ENCODE data around the gene FKBP1A. TPM values are rescaled to one million over a fixed set of nuclear protein-coding genes. Genes with fewer than 3 reads are reported as not detected.

Gene FKBP1A
- total RNA-seq, 1 experiment from 2014 or later, result 209 TPM

GRCh38 chr20:1338801-1339200 is 54.1 kb downstream of the FKBP1A start:
- CTCF ChIA-PET, result interaction anchor here (0.6 to 1.4 kb wide), 2 partner anchors 43 to 49 kb away, joined by 3 to 5 read pairs; no protein-coding TSS in a partner anchor
- H3K4me1 Mint-ChIP-seq (ENCODE audit: insufficient read depth, unreplicated experiment), result peaks cover 25% of the 10 kb centered on the region

GRCh38 chr20:1338096-1338495 is 54.8 kb downstream of the FKBP1A start:
- no peak for TF ChIP-seq CTCF (IDR thresholded peaks at IDR 0.05; ENCODE audit: unreplicated experiment)
- no peak overlapping the region for H3K27ac Mint-ChIP-seq (ENCODE audit: low read depth, unreplicated experiment)
- peaks cover 25% of the 10 kb centered on the region for H3K4me1 Mint-ChIP-seq (ENCODE audit: insufficient read depth, unreplicated experiment)
- no peaks in the 10 kb centered on the region for H3K9me3 Mint-ChIP-seq (ENCODE audit: unreplicated experiment)
- BruUV-seq (replicated peaks), result no TSS peak
- DNase-seq (ENCODE audit: unreplicated experiment), result no peak
- H3K27me3 Mint-ChIP-seq (ENCODE audit: insufficient read depth, unreplicated experiment), result no peaks in the 10 kb centered on the region
- POLR2A ChIA-PET, result interaction anchor here (1.3 to 2.6 kb wide), 2 partner anchors 8 to 11 kb away, joined by 4 to 13 read pairs; partner anchors contain the start of gene SDCBP2
- CTCF ChIA-PET, result interaction anchor here (1.4 kb wide), 1 partner anchor 44 kb away, joined by 5 read pairs; no protein-coding TSS in a partner anchor
- peaks cover 19% of the 10 kb centered on the region for H3K36me3 Mint-ChIP-seq (ENCODE audit: insufficient read depth, unreplicated experiment)
- H3K4me3 Mint-ChIP-seq (ENCODE audit: unreplicated experiment), result no peak overlapping the region
- intact Hi-C loops (cut with micrococcal nuclease), result no loop called here

More at GRCh38 chr20:1338801-1339200, 54.1 kb downstream of the FKBP1A start:
- Mint-ChIP-seq H3K9me3 (ENCODE audit: unreplicated experiment) (no peaks in the 10 kb centered on the region), H3K27me3 (ENCODE audit: insufficient read depth, unreplicated experiment) (no peaks in the 10 kb centered on the region), H3K36me3 (ENCODE audit: insufficient read depth, unreplicated experiment) (peaks cover 17% of the 10 kb centered on the region), H3K4me3 (ENCODE audit: unreplicated experiment) (no peak overlapping the region), H3K27ac (ENCODE audit: low read depth, unreplicated experiment) (no peak overlapping the region)
- intact Hi-C loops (cut with micrococcal nuclease), result no loop called here
- TF ChIP-seq CTCF (IDR thresholded peaks at IDR 0.05; ENCODE audit: unreplicated experiment), result no peak
- DNase-seq (ENCODE audit: unreplicated experiment), result no peak
- BruUV-seq (replicated peaks), result no TSS peak
- POLR2A ChIA-PET, result interaction anchor here (1.3 to 2.6 kb wide), 2 partner anchors 9 to 11 kb away, joined by 4 to 13 read pairs; partner anchors contain the start of gene SDCBP2

GRCh38 chr20:1337441-1337840 is 55.4 kb downstream of the FKBP1A start:
- peaks cover 24% of the 10 kb centered on the region for H3K36me3 Mint-ChIP-seq (ENCODE audit: insufficient read depth, unreplicated experiment)
- CTCF ChIA-PET, result interaction anchor here (1.4 kb wide), 1 partner anchor 45 kb away, joined by 5 read pairs; no protein-coding TSS in a partner anchor
- BruUV-seq (replicated peaks), result no TSS peak
- no peak overlapping the region for H3K4me3 Mint-ChIP-seq (ENCODE audit: unreplicated experiment)
- TF ChIP-seq CTCF (IDR thresholded peaks at IDR 0.05; ENCODE audit: unreplicated experiment), result no peak
- H3K27ac Mint-ChIP-seq (ENCODE audit: low read depth, unreplicated experiment), result no peak overlapping the region
- intact Hi-C loops (cut with micrococcal nuclease), result no loop called here
- H3K9me3 Mint-ChIP-seq (ENCODE audit: unreplicated experiment), result no peaks in the 10 kb centered on the region
- POLR2A ChIA-PET, result interaction anchor here (0.9 to 3.6 kb wide), 5 partner anchors 9 to 56 kb away, joined by 3 to 21 read pairs (median 5); partner anchors contain the start of genes FKBP1A and SDCBP2
- no peak for DNase-seq (ENCODE audit: unreplicated experiment)
- H3K27me3 Mint-ChIP-seq (ENCODE audit: insufficient read depth, unreplicated experiment), result no peaks in the 10 kb centered on the region
- peaks cover 25% of the 10 kb centered on the region for H3K4me1 Mint-ChIP-seq (ENCODE audit: insufficient read depth, unreplicated experiment)

GRCh38 chr20:1336699-1337367 is 56.0 kb downstream of the FKBP1A start:
- BruUV-seq (replicated peaks), result no TSS peak
- CTCF ChIA-PET, result interaction anchor here (0.7 to 1.1 kb wide), 3 partner anchors 102 to 838 kb away, joined by 3 to 4 read pairs (median 3); no protein-coding TSS in a partner anchor
- TF ChIP-seq CTCF (IDR thresholded peaks at IDR 0.05; ENCODE audit: unreplicated experiment), result no peak
- no peak overlapping the region for H3K27ac Mint-ChIP-seq (ENCODE audit: low read depth, unreplicated experiment)
- intact Hi-C loops (cut with micrococcal nuclease), result no loop called here
- peaks cover 25% of the 10 kb centered on the region for H3K4me1 Mint-ChIP-seq (ENCODE audit: insufficient read depth, unreplicated experiment)
- POLR2A ChIA-PET, result interaction anchor here (0.7 to 3.6 kb wide), 9 partner anchors 8 to 408 kb away, joined by 3 to 21 read pairs (median 5); partner anchors contain the start of genes FKBP1A and SDCBP2
- H3K36me3 Mint-ChIP-seq (ENCODE audit: insufficient read depth, unreplicated experiment), result peaks cover 20% of the 10 kb centered on the region
- H3K27me3 Mint-ChIP-seq (ENCODE audit: insufficient read depth, unreplicated experiment), result no peaks in the 10 kb centered on the region
- H3K9me3 Mint-ChIP-seq (ENCODE audit: unreplicated experiment), result no peaks in the 10 kb centered on the region
- no peak overlapping the region for H3K4me3 Mint-ChIP-seq (ENCODE audit: unreplicated experiment)
- DNase-seq (ENCODE audit: unreplicated experiment), result peak; percentile 76

All from MCF 10A (cell line).